ENCODE results near the gene MEGF10. TPM values are rescaled to one million over a fixed set of nuclear protein-coding genes. Genes with fewer than 3 reads are reported as not detected.

Gene MEGF10
- total and polyA plus RNA-seq, 2 of the 8 experiments (the other 6 are each of a cell fraction or from before 2014, with no cell fraction given): 38.2 to 53.1 TPM

GRCh38 chr5:127400946-127401670 lies 110.5 kb downstream of the MEGF10 start:
- Histone ChIP-seq H2BK120ac (replicated peaks; ENCODE audit: low read depth, low read length) (no peak overlapping the region), H3K36me3 (ENCODE audit: control insufficient read depth in 2 of 4, insufficient read depth in 4 of 4, low read length in 3 of 4) (peaks cover 0 to 13% (median 4%) of the 10 kb centered on the region in 4 experiments; a peak in 2 of 8 replicates), H3K23me2 (ENCODE audit: low read depth, low read length) (no peaks in the 10 kb centered on the region), H3K4ac (replicated peaks; ENCODE audit: insufficient read length, low read depth, low read length) (no peak overlapping the region), H3K23ac (ENCODE audit: insufficient read length) (no peak overlapping the region), H3K27me3 (replicated peaks in 1 of 4; ENCODE audit: control insufficient read depth in 3 of 4, extremely low read depth in 1 of 4, insufficient read depth in 3 of 4, low read length in 3 of 4) (no peaks in the 10 kb centered on the region), H3K9ac (replicated peaks in 1 of 4; ENCODE audit: extremely low read depth in 1 of 4, low read depth in 3 of 4, low read length in 3 of 4) (no peak overlapping the region), H2BK15ac (ENCODE audit: low read length) (no peak overlapping the region), H4K20me1 (replicated peaks in 1 of 2; ENCODE audit: control insufficient read depth in 1 of 2, insufficient read depth in 2 of 2, low read length in 2 of 2) (no peaks in the 10 kb centered on the region), H4K91ac (replicated peaks; ENCODE audit: insufficient read length, low read length) (no peak overlapping the region), H3K14ac (ENCODE audit: insufficient read length) (no peak overlapping the region), H3K56ac (replicated peaks; ENCODE audit: insufficient read length, low read depth, low read length) (no peak overlapping the region), H2BK20ac (ENCODE audit: low read length) (no peak overlapping the region), H3K4me1 (replicated peaks in 1 of 4; ENCODE audit: control insufficient read depth in 3 of 4, insufficient read depth in 4 of 4, low read length in 3 of 4) (peaks cover 0 to 2% (median under 1%) of the 10 kb centered on the region in 4 experiments; a peak in 3 of 7 replicates), H3K4me3 (ENCODE audit: extremely low read depth in 1 of 4, insufficient read depth in 2 of 4, low read depth in 3 of 4, low read length in 4 of 4) (no peak overlapping the region), H2AK5ac (ENCODE audit: low read depth, low read length) (no peak overlapping the region), H4K5ac (ENCODE audit: insufficient read length, low read depth, low read length) (no peak overlapping the region), H2AFZ (ENCODE audit: low read length) (no peak overlapping the region), H2BK12ac (ENCODE audit: low read depth, low read length) (no peak overlapping the region), H3K79me2 (ENCODE audit: control insufficient read depth in 1 of 2, insufficient read depth in 2 of 2, low read length in 2 of 2) (no peaks in the 10 kb centered on the region), H3K4me2 (ENCODE audit: insufficient read depth in 1 of 2, low read depth in 2 of 2, low read length in 2 of 2) (no peak overlapping the region), H3K9me3 (ENCODE audit: insufficient read depth in 2 of 2, low read depth in 1 of 2, low read length in 1 of 2) (no peaks in the 10 kb centered on the region), H3K27ac (ENCODE audit: low read depth, low read length) (no peak overlapping the region), H3K18ac (ENCODE audit: extremely low read depth, low read length) (no peak overlapping the region), H3K79me1 (ENCODE audit: low read depth, low read length) (no peaks in the 10 kb centered on the region), H2BK5ac (ENCODE audit: low read depth, low read length) (no peak overlapping the region), H4K8ac (ENCODE audit: extremely low read depth, insufficient read depth, low read length) (no peak overlapping the region)
- WGBS, 2 experiments (ENCODE audit: extremely low coverage in 1 of 2, insufficient coverage in 1 of 2, insufficient read length in 1 of 2, insufficient replicate concordance in 2 of 2, low coverage in 1 of 2, low lambda C conversion rate in 2 of 2, missing lambda C conversion rate in 1 of 2): 92% methylated on average over 5 of the region's 5 CpGs; no CpG with 5 or more reads in 1 of the 2 experiments
- DNase-seq (ENCODE audit: low read depth in 1 of 2, low spot score in 2 of 2) (no peak), FAIRE-seq (no peak)
- CTCF ChIA-PET (ENCODE audit: partially characterized antibody): interaction anchor here (0.8 to 1.5 kb wide), 4 partner anchors 13 to 92 kb away, joined by 3 to 4 read pairs (median 3); no protein-coding TSS in a partner anchor
- POLR2A ChIA-PET (ENCODE audit: partially characterized antibody): interaction anchor here (0.7 kb wide), 1 partner anchor 27 kb away, joined by 3 read pairs; no protein-coding TSS in a partner anchor
- TF ChIP-seq NANOG (IDR thresholded peaks at IDR 0.05; ENCODE audit: insufficient read depth, low read depth, low read length, poor library complexity, severe bottlenecking) (no peak), CHD2 (IDR thresholded peaks at IDR 0.05; ENCODE audit: low read length) (no peak), SRF (IDR thresholded peaks at IDR 0.05; ENCODE audit: low read depth, low read length) (no peak), SIRT6 (IDR thresholded peaks at IDR 0.05; ENCODE audit: low read length) (no peak), CTCF (IDR thresholded peaks at IDR 0.05; ENCODE audit: control extremely low read depth in 1 of 3, insufficient read depth in 1 of 3, low read depth in 1 of 3, low read length in 3 of 3) (no peak), SP4 (IDR thresholded peaks at IDR 0.05; ENCODE audit: low read length) (no peak), ASH2L (IDR thresholded peaks at IDR 0.05; ENCODE audit: low read length) (no peak), EP300 (IDR thresholded peaks at IDR 0.05; ENCODE audit: borderline replicate concordance in 1 of 2, low read depth in 2 of 2, low read length in 2 of 2) (no peak), JUND (IDR thresholded peaks at IDR 0.05; ENCODE audit: low read length) (no peak), KDM4A (IDR thresholded peaks at IDR 0.05; ENCODE audit: low read depth, low read length, severe bottlenecking) (no peak)

Data from H1 (cell line).